ENCODE results near the gene TNFRSF8.

DNA sequence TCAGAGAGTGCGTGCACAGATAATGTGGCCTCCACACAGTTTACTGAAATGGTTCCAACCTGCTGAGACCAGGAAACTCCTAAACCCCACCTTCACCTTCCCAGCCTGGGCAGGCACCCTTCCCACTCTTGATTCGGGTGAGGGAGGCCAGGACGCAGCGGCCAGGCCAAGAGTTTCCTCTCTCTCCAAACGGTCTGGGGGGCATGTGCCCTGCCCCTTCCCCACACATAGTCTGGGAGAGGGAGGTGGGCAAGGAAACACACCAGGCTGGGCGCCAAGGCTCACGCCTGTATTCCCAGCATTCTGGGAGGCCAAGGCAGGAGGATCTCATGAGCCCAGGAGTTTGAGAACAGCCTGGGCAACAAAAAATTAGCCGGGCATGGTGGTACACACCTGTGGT, 9.6 kb downstream of the TNFRSF8 start:
- TF ChIP-seq, protein P1, sequence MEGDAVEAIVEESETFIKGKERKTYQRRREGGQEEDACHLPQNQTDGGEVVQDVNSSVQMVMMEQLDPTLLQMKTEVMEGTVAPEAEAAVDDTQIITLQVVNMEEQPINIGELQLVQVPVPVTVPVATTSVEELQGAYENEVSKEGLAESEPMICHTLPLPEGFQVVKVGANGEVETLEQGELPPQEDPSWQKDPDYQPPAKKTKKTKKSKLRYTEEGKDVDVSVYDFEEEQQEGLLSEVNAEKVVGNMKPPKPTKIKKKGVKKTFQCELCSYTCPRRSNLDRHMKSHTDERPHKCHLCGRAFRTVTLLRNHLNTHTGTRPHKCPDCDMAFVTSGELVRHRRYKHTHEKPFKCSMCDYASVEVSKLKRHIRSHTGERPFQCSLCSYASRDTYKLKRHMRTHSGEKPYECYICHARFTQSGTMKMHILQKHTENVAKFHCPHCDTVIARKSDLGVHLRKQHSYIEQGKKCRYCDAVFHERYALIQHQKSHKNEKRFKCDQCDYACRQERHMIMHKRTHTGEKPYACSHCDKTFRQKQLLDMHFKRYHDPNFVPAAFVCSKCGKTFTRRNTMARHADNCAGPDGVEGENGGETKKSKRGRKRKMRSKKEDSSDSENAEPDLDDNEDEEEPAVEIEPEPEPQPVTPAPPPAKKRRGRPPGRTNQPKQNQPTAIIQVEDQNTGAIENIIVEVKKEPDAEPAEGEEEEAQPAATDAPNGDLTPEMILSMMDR (optimal IDR thresholded peaks at IDR 0.05 in 1 of 3, IDR thresholded peaks at IDR 0.05 in 1 of 3, conservative IDR thresholded peaks at IDR 0.05 in 1 of 3; ENCODE audit: extremely low read depth in 1 of 3, insufficient read depth in 2 of 3, low read length in 3 of 3) = no peak
- no peak for TF ChIP-seq EZH2 (IDR thresholded peaks at IDR 0.05; ENCODE audit: low read length)

All from keratinocyte (primary cell).